Vagina (tissue), 2 donors: ENCODE measurements around the gene PAMR1.

Experiments used
- POLR2A ChIP-seq, 2 donors: fragments of 450-650 bp; IDR thresholded peaks; one replicate each; pipeline ENCODE4 v1.6.1; 2017; ENCODE audit warnings: antibody characterized with exemption in 2 of 2, mild to moderate bottlenecking in 2 of 2, moderate library complexity in 2 of 2
- POLR2AphosphoS5 ChIP-seq, 2 donors: sonication (generic); formaldehyde crosslinking; IDR thresholded peaks; one replicate each; pipeline ENCODE4 v1.9.0; 2017; ENCODE audit warnings: antibody characterized with exemption in 2 of 2, mild to moderate bottlenecking in 2 of 2, low read depth in 1 of 2; ENCODE audit not compliant: insufficient read depth in 1 of 2
- TF ChIP-seq, protein P1 (sequence below), 3 experiments: fragments of 450-650 bp in 2 of 3; fragments of 200-600 bp in 1 of 3; sonication (generic) in 1 of 3; IDR thresholded peaks; one replicate each; pipeline ENCODE4 v1.5.1; 2017 to 2019; ENCODE audit warnings: antibody characterized with exemption in 3 of 3, mild to moderate bottlenecking in 2 of 3, moderate library complexity in 2 of 3

DNA sequence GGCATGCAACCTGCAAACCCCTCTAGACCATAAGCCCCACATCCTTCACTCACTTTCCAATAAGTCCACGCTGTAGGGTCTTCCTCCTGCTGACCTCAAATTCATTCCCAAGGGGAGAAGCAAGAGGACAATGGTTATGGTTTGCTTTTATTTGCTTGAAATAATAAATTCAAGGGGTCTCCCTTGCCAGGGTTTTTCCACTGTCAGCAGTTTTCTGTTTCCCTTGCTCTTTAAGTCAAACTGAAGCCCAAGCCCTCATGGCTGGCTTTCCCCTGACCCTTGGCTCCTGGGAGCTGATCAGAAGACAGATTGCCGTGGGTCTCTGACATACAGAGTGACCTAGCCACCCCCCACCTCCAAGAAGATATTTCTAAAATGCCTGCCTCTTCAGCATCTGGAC, 109.9 kb downstream of the PAMR1 start:
- TF ChIP-seq POLR2AphosphoS5 (IDR thresholded peaks at IDR 0.05; ENCODE audit: insufficient read depth in 1 of 2, low read depth in 1 of 2) (no peak), POLR2A (IDR thresholded peaks at IDR 0.05) (no peak)
- TF ChIP-seq, protein P1, sequence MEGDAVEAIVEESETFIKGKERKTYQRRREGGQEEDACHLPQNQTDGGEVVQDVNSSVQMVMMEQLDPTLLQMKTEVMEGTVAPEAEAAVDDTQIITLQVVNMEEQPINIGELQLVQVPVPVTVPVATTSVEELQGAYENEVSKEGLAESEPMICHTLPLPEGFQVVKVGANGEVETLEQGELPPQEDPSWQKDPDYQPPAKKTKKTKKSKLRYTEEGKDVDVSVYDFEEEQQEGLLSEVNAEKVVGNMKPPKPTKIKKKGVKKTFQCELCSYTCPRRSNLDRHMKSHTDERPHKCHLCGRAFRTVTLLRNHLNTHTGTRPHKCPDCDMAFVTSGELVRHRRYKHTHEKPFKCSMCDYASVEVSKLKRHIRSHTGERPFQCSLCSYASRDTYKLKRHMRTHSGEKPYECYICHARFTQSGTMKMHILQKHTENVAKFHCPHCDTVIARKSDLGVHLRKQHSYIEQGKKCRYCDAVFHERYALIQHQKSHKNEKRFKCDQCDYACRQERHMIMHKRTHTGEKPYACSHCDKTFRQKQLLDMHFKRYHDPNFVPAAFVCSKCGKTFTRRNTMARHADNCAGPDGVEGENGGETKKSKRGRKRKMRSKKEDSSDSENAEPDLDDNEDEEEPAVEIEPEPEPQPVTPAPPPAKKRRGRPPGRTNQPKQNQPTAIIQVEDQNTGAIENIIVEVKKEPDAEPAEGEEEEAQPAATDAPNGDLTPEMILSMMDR (IDR thresholded peaks at IDR 0.05), result no peak
